SU-DHL-6 (cell line): ENCODE results near the gene PDGFB.

Experiments
- H2AFZ ChIP-seq: fragments of 200-600 bp; sonication (generic); 2 replicates; pipeline ENCODE4 v1.6.1; 2014; ENCODE audit warnings: low read depth, mild to moderate bottlenecking, moderate library complexity, mixed read lengths, antibody characterized with exemption, low read length; ENCODE audit not compliant: severe bottlenecking
- H3F3A ChIP-seq: fragments of 200-600 bp; shearing (Covaris generic); 2 replicates; pipeline ENCODE4 v1.6.0; 2016; ENCODE audit warnings: antibody characterized with exemption, mild to moderate bottlenecking; ENCODE audit not compliant: insufficient read depth
- H3K27ac ChIP-seq: fragments of 200-600 bp; sonication (generic); 2 replicates; pipeline ENCODE4 v1.5.1; 2016; ENCODE audit warnings: low read depth, mild to moderate bottlenecking, low read length, moderate library complexity, mixed read lengths
- H3K27me3 ChIP-seq: fragments of 200-600 bp; sonication (generic), shearing (Covaris generic); 2 replicates; pipeline ENCODE4 v1.6.0; 2014; ENCODE audit warnings: mild to moderate bottlenecking, low read length
- H3K36me3 ChIP-seq: fragments of 200-600 bp; sonication (generic); 2 replicates; pipeline ENCODE4 v1.6.1; 2014; ENCODE audit warnings: mild to moderate bottlenecking, low read length, mixed read lengths
- H3K4me2 ChIP-seq: fragments of 300-600, 200-600 bp; shearing (Covaris generic), sonication (generic); 2 replicates; pipeline ENCODE4 v1.6.0; 2014; ENCODE audit warnings: low read length, low read depth, mild to moderate bottlenecking; ENCODE audit not compliant: poor library complexity, severe bottlenecking
- H3K4me3 ChIP-seq: fragments of 200-600 bp; sonication (generic); 2 replicates; pipeline ENCODE4 v1.5.1; 2014; ENCODE audit warnings: antibody characterized with exemption, low read length, mild to moderate bottlenecking, mixed read lengths; ENCODE audit not compliant: insufficient read depth, poor library complexity, severe bottlenecking
- H3K79me2 ChIP-seq: fragments of 200-600 bp; sonication (generic); 2 replicates; pipeline ENCODE4 v1.6.1; 2014; ENCODE audit warnings: mild to moderate bottlenecking, low read length, moderate library complexity; ENCODE audit not compliant: insufficient read depth
- H3K9ac ChIP-seq: fragments of 200-600 bp; sonication (generic); 2 replicates; pipeline ENCODE4 v1.7.0; 2014; ENCODE audit warnings: mild to moderate bottlenecking, low read length
- H3K9me2 ChIP-seq: fragments of 200-600 bp; sonication (generic); replicated peaks from 2 replicates; pipeline ENCODE4 v1.6.1; 2014; ENCODE audit warnings: low read length; ENCODE audit not compliant: insufficient read depth
- H3K9me3 ChIP-seq: fragments of 200-600 bp; sonication (generic); 2 replicates; pipeline ENCODE4 v1.6.1; 2014; ENCODE audit warnings: low read length, mixed read lengths; ENCODE audit not compliant: insufficient read depth
- H4K20me1 ChIP-seq: fragments of 200-600 bp; sonication (generic); 2 replicates; pipeline ENCODE4 v1.6.1; 2014; ENCODE audit warnings: low read depth, mild to moderate bottlenecking, antibody characterized with exemption, low read length, moderate library complexity, mixed read lengths
- CTCF ChIP-seq: fragments of 200-600 bp; sonication (generic); IDR thresholded peaks from one replicate; pipeline ENCODE4 v1.5.1; 2017; ENCODE audit warnings: antibody characterized with exemption, mild to moderate bottlenecking, low read length, moderate library complexity; ENCODE audit not compliant: insufficient read depth, poor library complexity, severe bottlenecking
- EZH2phosphoT487 ChIP-seq: fragments of 200-600 bp; sonication (generic), shearing (Covaris generic); conservative IDR thresholded peaks from 2 replicates; pipeline ENCODE4 v1.6.1; 2018; ENCODE audit warnings: mild to moderate bottlenecking, antibody characterized with exemption, low read length, moderate library complexity, mixed read lengths

PDGFB gene

GRCh38 chr22:39182478-39183030 is 62.2 kb downstream of the PDGFB start:
- Histone ChIP-seq H4K20me1 (no peaks in the 10 kb centered on the region), H3K36me3 (no peaks in the 10 kb centered on the region), H3K9ac (no peak overlapping the region), H3K79me2 (no peaks in the 10 kb centered on the region), H3K4me3 (no peak overlapping the region), H3F3A (no peaks in the 10 kb centered on the region), H3K27ac (no peak overlapping the region), H2AFZ (no peak overlapping the region), H3K9me2 (no peaks in the 10 kb centered on the region), H3K27me3 (no peaks in the 10 kb centered on the region), H3K9me3 (no peaks in the 10 kb centered on the region), H3K4me2 (no peak overlapping the region)
- no peak for TF ChIP-seq CTCF
- no peak for TF ChIP-seq EZH2phosphoT487

GRCh38 chr22:39181778-39182177 is 63.0 kb downstream of the PDGFB start:
- Histone ChIP-seq H3K9me2 (no peaks in the 10 kb centered on the region), H3K4me3 (no peak overlapping the region), H3K27ac (no peak overlapping the region), H4K20me1 (no peaks in the 10 kb centered on the region), H3K9ac (no peak overlapping the region), H3K4me2 (no peak overlapping the region), H3K27me3 (no peaks in the 10 kb centered on the region), H3K9me3 (no peaks in the 10 kb centered on the region), H2AFZ (no peak overlapping the region), H3K36me3 (no peaks in the 10 kb centered on the region), H3K79me2 (no peaks in the 10 kb centered on the region), H3F3A (no peaks in the 10 kb centered on the region)
- TF ChIP-seq CTCF (no peak), EZH2phosphoT487 (no peak)

- Histone ChIP-seq H3K9me2 (no peaks in the 10 kb centered on the region), H3K27ac (no peak overlapping the region), H3K9ac (no peak overlapping the region), H2AFZ (no peak overlapping the region), H4K20me1 (no peaks in the 10 kb centered on the region), H3K27me3 (no peaks in the 10 kb centered on the region), H3K4me3 (no peak overlapping the region), H3K4me2 (no peak overlapping the region), H3K9me3 (no peaks in the 10 kb centered on the region), H3K36me3 (no peaks in the 10 kb centered on the region), H3K79me2 (no peaks in the 10 kb centered on the region), H3F3A (no peaks in the 10 kb centered on the region)
- TF ChIP-seq CTCF (no peak), EZH2phosphoT487 (no peak)
Measured at GRCh38 chr22:39181356-39181755, 63.4 kb downstream of the PDGFB start.
